ENCODE data around the gene MRPS25. TPM values are rescaled to one million over a fixed set of nuclear protein-coding genes. Genes with fewer than 3 reads are reported as not detected.

MRPS25 gene
- total and polyA plus RNA-seq, 2 experiments from 2014 or later = 47.9 to 75.0 TPM

GRCh38 chr3:15032650-15033049 lies 32.5 kb downstream of the MRPS25 start:
- Histone ChIP-seq H3F3A (replicated peaks; ENCODE audit: low read depth) (no peaks in the 10 kb centered on the region), H3K4me3 (no peak overlapping the region), H3K4me1 (ENCODE audit: insufficient read depth) (no peaks in the 10 kb centered on the region), H3K36me3 (ENCODE audit: insufficient read depth) (peaks cover 36% of the 10 kb centered on the region), H4K20me1 (replicated peaks; ENCODE audit: insufficient read depth) (peaks cover 16% of the 10 kb centered on the region), H3K9me2 (ENCODE audit: insufficient read depth) (no peaks in the 10 kb centered on the region), H3K27ac (ENCODE audit: low read depth) (no peak overlapping the region), H2AFZ (no peak overlapping the region), H3K79me2 (replicated peaks; ENCODE audit: insufficient read depth) (no peaks in the 10 kb centered on the region), H3K4me2 (no peak overlapping the region), H3K27me3 (ENCODE audit: insufficient read depth) (no peaks in the 10 kb centered on the region)
- no peak overlapping the region for H3K4me3 Mint-ChIP-seq
- H3K27me3 Mint-ChIP-seq (ENCODE audit: insufficient read depth, low read depth, poor library complexity) = peaks cover 8% of the 10 kb centered on the region
- no peak for ATAC-seq
- H3K36me3 Mint-ChIP-seq (ENCODE audit: low read depth) = peaks cover 73% of the 10 kb centered on the region
- TF ChIP-seq ZNF114 (CRISPR knock-in tag; IDR thresholded peaks at IDR 0.05) = no peak
- no peak for TF ChIP-seq EZH2 (IDR thresholded peaks at IDR 0.05; ENCODE audit: low read depth, unreplicated experiment)
- TF ChIP-seq JUNB (IDR thresholded peaks at IDR 0.05; ENCODE audit: unreplicated experiment) = no peak
- TF ChIP-seq EZH2phosphoT487 (IDR thresholded peaks at IDR 0.05; ENCODE audit: unreplicated experiment) = no peak
- DNase-seq (ENCODE audit: low spot score) = no peak
- H3K27ac Mint-ChIP-seq = no peak overlapping the region
- no peaks in the 10 kb centered on the region for H3K4me1 Mint-ChIP-seq
- no peaks in the 10 kb centered on the region for H3K9me3 Mint-ChIP-seq

GRCh38 chr3:15029625-15030024 lies 35.5 kb downstream of the MRPS25 start:
- no peaks in the 10 kb centered on the region for H3K27me3 ChIP-seq (ENCODE audit: insufficient read depth)
- peaks cover 3% of the 10 kb centered on the region for H3K4me1 ChIP-seq (ENCODE audit: insufficient read depth)
- no peaks in the 10 kb centered on the region for H3K9me2 ChIP-seq (ENCODE audit: insufficient read depth)
- ATAC-seq = no peak
- no peak overlapping the region for H3K4me3 ChIP-seq
- Mint-ChIP-seq H3K4me1 (peaks cover 9% of the 10 kb centered on the region), H3K36me3 (ENCODE audit: low read depth) (peaks cover 82% of the 10 kb centered on the region), H3K9me3 (no peaks in the 10 kb centered on the region), H3K4me3 (no peak overlapping the region), H3K27ac (no peak overlapping the region), H3K27me3 (ENCODE audit: insufficient read depth, low read depth, poor library complexity) (peaks cover 6% of the 10 kb centered on the region)
- peaks cover 26% of the 10 kb centered on the region for H4K20me1 ChIP-seq (replicated peaks; ENCODE audit: insufficient read depth)
- H3K36me3 ChIP-seq (ENCODE audit: insufficient read depth) = peaks cover 45% of the 10 kb centered on the region
- H3F3A ChIP-seq (replicated peaks; ENCODE audit: low read depth) = no peaks in the 10 kb centered on the region
- no peaks in the 10 kb centered on the region for H3K79me2 ChIP-seq (replicated peaks; ENCODE audit: insufficient read depth)
- DNase-seq (ENCODE audit: low spot score) = no peak
- H2AFZ ChIP-seq = no peak overlapping the region
- no peak overlapping the region for H3K27ac ChIP-seq (ENCODE audit: low read depth)
- H3K4me2 ChIP-seq = no peak overlapping the region
- TF ChIP-seq POLR2AphosphoS5 (IDR thresholded peaks at IDR 0.05; ENCODE audit: low read depth) (no peak), EZH2 (IDR thresholded peaks at IDR 0.05; ENCODE audit: low read depth, unreplicated experiment) (no peak), NANOG (IDR thresholded peaks at IDR 0.05; ENCODE audit: borderline replicate concordance) (no peak), CREB1 (CRISPR knock-in tag; IDR thresholded peaks at IDR 0.05; ENCODE audit: low read depth) (no peak), ZNF331 (CRISPR knock-in tag; IDR thresholded peaks at IDR 0.05; ENCODE audit: low read depth) (no peak), REST (IDR thresholded peaks at IDR 0.05; ENCODE audit: unreplicated experiment) (no peak), ZNF114 (CRISPR knock-in tag; IDR thresholded peaks at IDR 0.05) (no peak), EZH2phosphoT487 (IDR thresholded peaks at IDR 0.05; ENCODE audit: unreplicated experiment) (no peak), STAT1 (IDR thresholded peaks at IDR 0.05; ENCODE audit: unreplicated experiment) (no peak), JUNB (IDR thresholded peaks at IDR 0.05; ENCODE audit: unreplicated experiment) (no peak)
- TF ChIP-seq, protein P1, sequence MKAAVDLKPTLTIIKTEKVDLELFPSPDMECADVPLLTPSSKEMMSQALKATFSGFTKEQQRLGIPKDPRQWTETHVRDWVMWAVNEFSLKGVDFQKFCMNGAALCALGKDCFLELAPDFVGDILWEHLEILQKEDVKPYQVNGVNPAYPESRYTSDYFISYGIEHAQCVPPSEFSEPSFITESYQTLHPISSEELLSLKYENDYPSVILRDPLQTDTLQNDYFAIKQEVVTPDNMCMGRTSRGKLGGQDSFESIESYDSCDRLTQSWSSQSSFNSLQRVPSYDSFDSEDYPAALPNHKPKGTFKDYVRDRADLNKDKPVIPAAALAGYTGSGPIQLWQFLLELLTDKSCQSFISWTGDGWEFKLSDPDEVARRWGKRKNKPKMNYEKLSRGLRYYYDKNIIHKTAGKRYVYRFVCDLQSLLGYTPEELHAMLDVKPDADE (IDR thresholded peaks at IDR 0.05) = no peak
- TF ChIP-seq, protein P2, sequence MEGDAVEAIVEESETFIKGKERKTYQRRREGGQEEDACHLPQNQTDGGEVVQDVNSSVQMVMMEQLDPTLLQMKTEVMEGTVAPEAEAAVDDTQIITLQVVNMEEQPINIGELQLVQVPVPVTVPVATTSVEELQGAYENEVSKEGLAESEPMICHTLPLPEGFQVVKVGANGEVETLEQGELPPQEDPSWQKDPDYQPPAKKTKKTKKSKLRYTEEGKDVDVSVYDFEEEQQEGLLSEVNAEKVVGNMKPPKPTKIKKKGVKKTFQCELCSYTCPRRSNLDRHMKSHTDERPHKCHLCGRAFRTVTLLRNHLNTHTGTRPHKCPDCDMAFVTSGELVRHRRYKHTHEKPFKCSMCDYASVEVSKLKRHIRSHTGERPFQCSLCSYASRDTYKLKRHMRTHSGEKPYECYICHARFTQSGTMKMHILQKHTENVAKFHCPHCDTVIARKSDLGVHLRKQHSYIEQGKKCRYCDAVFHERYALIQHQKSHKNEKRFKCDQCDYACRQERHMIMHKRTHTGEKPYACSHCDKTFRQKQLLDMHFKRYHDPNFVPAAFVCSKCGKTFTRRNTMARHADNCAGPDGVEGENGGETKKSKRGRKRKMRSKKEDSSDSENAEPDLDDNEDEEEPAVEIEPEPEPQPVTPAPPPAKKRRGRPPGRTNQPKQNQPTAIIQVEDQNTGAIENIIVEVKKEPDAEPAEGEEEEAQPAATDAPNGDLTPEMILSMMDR (conservative IDR thresholded peaks at IDR 0.05; ENCODE audit: low read depth in 2 of 2) = no peak

Data from GM23338 (cell line).